CD4-positive, alpha-beta T cell treated with Interferon gamma for 1 hour (primary cell): ENCODE measurements around the gene ARMS2.

Experiments
- DNase-seq: peaks from one replicate; pipeline ENCODE4 v3.0.0-alpha.2; 2020

The ARMS2 gene

DNA sequence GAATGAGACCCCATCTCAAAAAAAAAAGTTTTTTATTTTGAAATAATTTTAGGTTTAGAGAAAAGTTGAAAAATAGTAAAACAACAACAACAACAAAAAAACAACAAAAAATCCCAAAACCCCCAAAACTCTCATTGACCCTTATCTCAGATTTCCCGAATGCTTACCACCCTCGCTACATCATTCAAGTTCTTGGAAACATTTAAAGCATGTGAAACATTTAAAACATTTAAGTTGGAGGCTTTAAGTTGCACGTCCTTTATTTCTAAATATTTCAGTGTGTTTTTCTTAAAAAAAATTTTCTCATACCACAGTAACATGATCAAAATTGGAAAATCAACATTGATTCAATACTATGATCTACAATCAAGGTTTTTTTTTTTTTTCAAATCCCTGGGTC, 382 bp upstream of the ARMS2 start:
- DNase-seq, result no peak

DNA sequence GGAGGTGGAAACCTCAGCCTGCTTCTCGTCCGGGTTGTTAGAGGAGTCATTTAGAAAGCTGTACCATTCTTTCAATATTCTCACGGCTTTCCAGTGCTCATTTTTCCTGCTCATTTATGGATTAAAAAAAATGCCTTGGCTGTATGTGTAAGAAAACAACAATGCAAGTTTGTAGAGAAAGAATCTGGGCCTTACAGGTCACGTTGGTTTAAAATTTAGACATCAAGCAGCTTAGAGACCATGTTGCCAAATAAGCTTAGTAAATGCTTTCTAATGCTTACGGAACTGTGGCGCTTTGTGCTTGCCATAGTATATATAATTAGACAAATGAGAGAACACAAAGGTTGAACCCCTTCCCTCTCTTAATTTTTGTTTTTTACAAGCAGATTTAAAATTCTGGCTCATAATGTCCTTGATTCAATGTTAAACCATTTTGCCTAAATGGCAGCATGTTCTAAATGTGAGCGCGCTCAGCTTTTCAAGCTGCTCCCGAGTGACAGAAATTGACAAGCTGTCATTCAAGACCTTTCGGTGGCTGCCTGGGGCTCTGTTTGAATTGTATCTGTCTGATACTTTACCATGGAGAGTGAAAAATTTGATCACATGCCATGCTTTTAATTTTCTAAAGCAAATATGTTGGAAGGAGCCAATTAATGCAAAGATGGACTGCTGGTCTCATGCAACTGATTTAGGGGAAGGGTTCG, 1.1 kb downstream of the ARMS2 start:
- DNase-seq, result no peak

DNA sequence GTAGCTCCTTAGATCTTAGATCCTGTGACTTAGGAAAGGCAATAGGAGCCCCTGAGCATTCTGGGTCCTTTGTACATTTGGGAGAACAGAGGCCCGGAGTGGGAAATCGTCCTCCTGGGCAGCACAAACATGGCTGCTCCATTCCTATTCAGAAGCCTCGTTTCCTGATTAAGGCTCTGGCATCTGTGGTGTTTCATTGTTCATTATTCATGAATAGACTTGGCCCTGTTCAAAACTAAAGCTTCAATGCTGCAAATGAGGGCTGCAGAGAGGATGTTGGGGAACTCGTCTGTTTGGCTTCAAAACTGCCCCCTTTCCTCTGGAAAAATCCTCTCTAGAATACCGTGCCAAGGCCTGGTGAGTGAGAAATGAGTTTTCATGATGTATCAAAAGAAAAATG, 3.5 kb downstream of the ARMS2 start:
- no peak for DNase-seq

DNA sequence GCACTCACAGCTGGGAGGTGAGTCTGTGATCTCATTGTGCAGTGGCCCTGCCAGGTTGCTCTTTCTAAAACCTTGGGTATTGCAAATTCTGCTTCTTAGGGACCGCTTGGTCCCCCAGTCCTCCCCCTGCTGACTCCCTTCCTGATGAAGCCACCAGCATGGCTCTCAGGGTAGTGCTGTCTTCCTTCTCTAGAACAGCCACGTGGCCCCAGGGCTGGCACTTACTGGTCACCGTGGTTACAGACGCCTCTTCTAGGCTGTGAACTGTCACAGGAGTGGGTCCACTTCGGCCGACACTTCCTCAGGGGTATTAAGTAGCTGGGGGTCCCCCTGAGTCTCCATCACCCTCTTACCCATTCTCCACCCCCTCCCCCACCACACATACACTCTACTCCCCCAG, 4.2 kb downstream of the ARMS2 start:
- DNase-seq, result no peak

DNA sequence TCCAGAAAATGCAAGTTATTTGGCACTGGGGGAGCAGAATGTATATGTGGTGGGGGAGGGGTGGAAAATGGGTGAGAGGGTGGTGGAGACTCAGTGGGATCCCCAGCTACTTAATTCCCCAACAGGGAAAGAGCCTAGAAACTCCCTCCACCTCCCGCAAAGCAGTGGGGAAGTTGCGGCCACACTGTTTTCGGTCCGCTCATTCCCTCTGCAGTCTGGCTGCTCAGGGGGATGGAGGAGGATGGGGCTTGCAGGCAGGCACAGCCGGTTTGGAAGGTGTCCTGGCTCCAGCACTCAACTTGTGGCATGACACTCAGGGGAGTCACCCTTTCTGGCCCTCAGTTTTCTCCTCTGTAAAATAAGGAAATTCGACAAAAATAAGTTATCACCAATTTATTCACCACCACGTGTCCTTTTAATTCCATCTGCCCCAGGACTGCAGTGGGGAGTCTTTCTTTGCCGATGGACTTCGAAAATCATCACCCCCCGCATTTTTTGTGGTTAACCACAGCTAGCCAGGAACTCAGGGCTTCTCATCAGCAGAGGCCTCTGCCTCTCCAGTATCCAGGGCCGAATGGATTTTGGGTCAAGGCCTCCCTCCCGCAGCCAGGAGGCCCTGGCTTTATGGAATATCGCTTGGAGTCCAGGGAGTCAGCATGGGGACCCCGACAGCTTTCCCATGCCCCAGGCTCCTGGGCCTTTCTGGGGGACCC, 5.3 kb downstream of the ARMS2 start:
- DNase-seq, result no peak

DNA sequence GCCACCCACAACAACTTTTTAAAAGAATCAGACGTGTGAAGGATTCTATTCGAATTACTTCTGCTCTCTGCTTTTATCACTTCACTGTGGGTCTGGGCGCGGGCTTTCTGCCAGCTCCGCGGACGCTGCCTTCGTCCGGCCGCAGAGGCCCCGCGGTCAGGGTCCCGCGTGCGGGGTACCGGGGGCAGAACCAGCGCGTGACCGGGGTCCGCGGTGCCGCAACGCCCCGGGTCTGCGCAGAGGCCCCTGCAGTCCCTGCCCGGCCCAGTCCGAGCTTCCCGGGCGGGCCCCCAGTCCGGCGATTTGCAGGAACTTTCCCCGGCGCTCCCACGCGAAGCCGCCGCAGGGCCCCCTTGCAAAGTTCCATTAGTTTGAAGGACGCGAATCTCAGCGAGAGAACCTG, 6.4 kb downstream of the ARMS2 start:
- no peak for DNase-seq

DNA sequence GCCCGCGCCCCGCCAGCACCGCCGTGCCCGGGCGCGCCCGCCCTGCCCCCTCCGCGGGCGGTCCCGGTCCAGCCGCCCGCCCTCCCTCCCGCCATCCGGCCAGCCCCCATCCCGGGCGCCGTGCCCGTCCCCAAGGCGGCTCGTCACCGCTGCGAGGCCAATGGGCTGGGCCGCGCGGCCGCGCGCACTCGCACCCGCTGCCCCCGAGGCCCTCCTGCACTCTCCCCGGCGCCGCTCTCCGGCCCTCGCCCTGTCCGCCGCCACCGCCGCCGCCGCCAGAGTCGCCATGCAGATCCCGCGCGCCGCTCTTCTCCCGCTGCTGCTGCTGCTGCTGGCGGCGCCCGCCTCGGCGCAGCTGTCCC, 6.9 kb downstream of the ARMS2 start, which contains the start of gene HTRA1:
Gene HTRA1, plus strand, starts transcription at position 187 of the 362 bp plus-strand sequence. Its CDS starts 100 bp downstream, at position 287.
- no peak for DNase-seq

DNA sequence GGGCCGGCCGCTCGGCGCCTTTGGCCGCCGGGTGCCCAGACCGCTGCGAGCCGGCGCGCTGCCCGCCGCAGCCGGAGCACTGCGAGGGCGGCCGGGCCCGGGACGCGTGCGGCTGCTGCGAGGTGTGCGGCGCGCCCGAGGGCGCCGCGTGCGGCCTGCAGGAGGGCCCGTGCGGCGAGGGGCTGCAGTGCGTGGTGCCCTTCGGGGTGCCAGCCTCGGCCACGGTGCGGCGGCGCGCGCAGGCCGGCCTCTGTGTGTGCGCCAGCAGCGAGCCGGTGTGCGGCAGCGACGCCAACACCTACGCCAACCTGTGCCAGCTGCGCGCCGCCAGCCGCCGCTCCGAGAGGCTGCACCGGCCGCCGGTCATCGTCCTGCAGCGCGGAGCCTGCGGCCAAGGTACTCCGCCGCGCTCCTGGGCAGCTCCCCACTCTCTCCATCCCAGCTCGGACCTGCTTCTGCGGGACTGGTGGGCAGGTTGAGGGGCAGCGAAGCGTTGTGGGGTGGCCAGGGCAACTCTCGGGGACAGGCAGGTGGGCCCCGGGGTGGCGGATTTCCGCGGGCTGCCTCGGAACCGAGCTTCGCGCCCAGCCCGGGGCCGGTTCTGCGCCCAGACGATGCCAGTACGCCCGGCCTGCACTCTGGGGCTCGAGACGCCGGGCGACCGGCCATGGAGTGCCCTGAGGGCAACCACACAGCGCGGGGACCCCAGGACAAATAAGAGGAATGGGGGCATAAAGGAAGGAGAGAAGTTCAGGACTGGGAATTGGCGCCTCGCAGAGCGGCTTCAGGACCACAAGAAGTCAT, 7.5 kb downstream of the ARMS2 start:
- no peak for DNase-seq

DNA sequence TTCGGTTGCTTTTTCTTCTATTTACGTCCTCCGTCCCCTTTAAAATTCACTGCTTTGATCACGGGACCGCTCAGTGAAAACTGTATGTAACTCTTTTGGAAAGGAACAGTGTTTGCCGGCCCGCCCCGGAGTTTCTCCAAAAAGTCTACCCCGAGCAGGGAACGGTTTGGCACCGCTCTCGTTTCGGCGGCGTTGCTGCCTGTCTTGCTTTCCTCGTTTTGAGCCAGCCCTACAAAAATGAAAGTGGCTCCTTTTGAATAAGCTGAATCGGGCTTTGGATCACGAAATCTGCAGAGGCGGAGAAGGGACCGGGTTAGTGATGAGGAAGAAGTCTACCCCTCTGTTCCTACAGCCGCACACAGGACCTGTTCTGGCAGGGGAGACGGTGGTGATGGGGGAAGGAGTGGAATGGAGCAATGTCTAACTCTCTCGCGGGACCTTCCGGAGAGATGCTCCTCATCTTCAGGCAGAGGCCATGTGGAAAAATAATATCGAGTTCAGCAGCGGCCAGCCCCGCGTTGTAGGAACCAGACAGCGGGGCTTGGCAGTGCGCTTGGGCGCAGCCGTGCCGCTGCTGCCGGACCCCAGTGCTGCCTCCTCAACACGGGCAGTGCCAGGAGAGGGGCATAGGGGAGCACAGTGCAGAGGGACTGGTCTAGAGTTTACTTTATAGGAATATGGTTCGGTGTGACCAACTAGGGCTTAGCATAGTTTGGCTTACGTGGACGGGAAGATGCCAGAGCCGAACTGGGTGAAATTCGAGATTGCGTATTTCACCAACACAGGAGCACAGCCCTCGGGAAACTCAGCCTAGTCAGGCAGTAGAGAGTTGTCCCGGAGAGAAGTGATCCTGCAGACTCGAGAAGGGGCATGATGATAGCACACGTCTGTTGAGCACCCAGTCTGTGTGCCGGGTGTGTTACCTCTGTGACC, 8.3 kb downstream of the ARMS2 start:
- DNase-seq, result no peak

DNA sequence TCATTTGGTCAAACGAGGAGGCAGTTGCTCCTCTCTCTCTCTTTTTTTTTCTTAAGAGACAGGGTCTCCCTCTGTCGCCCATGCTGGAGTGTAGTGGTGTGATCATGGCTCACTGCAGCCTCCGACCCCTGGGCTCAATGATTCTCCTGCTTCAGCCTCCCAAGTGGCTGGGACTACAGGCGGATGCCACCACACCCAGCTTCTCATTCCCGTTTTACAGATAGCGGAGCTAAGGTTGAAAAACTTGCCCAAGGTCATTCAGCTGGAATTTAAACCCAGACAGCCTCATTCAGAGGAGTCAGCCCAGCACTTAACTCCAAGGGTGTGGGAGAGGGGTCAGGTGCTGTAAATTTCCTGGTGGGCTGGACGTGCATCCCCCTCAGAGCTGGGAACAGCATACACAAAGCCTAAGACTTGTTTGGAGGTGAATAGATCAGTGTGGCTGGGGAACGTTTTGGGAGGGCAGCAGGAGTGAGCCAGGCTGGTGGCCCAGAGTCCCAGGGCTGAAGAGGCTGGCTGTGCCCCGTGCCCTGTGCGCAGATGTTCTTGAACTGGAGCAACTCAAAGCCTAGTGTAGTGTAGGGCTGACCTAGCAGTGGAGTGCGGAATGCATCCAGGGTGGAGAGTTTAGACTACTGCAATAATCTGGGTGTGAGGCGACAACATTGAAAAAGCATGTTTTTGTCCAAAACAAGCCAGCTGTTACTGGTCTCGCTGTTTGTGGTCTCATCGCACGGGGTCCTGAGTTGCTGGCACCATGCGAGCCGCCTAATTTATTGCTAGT, 9.2 kb downstream of the ARMS2 start:
- DNase-seq, result no peak

DNA sequence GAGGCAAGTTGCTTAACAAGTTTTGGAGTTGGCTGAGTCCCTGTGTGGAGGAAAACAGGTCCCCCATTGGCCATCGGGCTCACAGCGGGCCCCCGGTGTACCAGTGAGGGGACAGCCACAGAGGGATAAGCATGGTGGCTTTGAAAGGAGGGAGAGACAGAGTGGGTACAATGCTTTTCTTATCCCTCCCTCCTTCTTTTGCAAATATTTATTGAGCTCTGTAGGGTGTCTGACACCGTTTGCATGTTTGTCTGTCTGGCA, 9.7 kb downstream of the ARMS2 start:
- DNase-seq, result no peak

DNA sequence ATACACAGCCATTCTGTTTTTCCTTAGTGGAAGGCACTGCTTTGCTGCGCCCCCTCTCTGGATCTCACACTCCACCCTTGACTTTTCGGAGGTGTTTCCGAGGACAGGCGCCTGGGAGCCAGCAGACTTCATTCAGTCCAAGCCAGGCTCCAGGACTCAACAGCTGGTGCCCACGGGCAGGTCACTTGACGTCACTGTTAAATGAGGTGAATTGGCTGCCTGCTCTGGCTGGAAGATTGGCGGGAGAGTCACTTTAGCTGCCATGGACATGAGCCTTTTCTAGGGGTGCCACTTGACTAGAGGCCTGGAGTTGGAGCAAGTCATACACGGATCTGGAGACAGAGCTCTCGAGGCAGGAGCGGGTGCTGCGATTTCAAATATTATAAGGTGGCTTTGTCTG, 10.1 kb downstream of the ARMS2 start:
- no peak for DNase-seq

DNA sequence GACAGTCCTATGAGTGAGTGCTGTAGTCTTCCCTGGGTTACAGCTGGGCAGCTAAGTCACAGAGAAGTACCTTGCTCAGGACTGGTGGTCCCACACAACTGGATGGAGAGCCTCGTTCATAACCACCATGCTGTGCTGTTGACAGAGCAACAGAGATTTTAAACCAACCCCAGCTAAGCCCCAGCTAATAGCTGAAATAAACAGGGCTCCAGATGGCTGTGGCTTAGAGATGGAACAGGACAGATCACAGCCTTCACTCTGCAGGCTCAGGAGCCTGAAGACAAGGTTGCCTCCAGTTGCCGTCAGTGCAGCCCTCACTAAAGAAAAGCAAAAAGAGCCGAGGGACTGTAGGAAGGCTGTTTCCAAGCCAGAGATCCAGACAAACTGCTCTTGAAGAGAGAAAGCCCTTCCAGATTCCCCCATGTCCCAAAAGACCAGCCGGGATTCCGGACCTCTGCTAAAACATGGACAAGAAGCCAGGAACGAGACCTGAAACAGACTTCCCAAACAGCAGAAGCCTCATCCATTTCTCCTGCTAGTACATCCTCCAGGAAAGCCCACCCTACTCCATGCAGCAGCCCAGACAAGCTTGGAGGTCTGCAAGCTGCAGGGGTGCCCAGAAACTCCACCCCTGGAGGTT, 11.1 kb downstream of the ARMS2 start:
- no peak for DNase-seq

DNA sequence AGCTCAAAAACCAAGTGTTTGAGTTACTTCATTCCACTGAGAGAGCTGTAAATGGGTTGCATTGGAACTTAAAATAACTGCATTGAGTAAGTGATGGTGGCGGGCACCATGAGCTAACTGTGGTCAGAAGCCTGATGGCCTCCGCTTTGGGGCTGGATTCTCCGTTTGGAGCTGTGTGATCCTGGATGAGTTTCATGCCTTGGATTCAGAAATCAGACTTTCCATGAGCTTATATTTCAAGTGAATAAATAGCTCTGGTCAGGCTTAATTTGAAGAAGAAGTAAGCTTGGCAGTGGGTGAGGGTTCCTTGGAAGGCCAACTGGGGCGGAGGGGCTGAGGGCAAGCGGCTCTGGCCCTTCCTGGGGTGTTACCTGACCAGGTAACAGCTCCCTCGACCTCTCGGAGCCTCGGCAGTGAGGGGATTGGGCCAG, 12.5 kb downstream of the ARMS2 start:
- DNase-seq, result no peak

DNA sequence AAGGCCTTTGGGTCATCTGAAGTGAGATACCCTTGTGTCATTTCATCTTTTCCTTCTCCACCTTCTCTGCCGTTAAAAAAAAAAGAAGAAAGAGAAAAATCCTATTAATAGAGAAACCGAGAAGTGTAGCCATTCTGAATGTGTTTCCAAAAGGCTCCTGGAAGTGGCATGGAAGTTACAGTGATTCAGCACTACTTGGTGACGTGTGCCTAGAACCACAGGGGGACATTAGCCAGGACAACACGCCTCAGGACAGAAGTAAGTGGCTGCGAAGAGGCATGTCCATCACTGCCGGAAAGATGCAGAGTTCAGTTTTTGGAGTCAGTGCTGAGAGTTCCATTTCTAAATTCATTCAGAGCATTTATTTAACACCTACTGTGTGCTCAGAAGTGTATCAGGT, 13.2 kb downstream of the ARMS2 start:
- no peak for DNase-seq

DNA sequence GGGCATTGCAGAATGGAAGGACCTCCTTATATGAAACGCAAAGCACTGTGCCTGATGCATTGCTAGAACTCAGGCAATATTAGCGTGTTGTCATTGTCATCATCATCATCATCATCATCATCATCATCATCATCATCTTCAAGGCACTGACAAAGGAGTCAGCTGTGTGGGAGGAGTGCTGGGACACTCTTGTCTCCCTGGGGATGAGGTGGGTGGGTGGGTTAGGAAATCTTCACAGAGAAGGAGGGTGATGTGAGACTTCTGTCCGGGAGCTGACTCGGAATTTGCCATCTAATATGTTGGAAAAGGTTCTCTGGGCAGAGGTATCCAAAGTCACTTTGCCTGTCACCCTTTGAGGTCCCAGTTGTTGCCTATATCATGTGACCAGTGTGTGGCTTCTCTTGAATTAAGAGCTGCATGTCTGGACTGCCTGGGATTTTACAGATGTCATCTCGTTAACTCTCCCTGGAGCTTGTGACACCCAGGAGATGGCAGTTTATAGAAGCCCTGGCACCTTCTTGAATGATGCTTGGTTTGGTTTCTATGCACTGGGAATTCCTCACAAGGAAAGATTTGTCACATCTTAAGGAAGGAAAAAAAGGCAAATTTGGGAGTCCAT, 14.0 kb downstream of the ARMS2 start:
- DNase-seq, result no peak

DNA sequence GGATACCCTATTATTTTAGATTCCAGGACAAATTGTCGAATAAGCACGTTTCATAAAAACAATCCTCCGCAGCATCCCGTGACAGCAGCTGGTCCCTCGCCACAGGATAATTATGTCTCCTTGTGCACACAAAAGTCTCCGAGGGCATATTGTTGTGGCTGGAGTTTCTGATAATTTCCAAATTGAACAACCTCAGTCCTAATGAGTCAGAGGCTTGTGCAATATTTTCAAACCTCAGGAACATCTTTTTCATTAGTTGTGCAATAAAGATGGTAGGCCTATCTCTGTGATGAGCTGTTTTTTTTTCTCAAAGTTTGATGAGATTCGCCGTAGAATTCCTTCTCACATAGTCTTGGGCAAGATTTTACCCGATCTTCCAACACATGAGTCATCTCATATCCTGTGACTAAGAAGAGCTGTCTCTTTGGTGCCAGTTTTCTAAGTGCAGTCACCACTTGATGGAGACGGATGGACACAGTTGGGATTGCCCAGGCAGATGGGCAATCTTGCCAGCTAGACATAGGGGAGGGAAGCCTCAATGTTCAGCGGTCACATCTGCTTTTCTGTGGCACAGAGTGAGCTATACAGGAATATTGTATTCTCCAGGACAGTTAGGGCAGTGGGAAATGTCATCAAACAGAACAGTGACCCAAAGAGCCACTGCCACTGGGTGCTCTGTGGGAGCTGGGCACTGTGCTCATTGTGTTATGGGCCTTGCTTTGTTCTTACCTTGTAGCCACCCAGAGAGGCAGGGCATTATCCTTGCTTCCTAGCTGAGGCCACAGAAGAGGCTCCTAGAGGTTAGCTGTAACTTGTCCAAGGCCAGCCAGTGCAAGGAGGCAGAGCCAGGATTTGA, 14.7 kb downstream of the ARMS2 start:
- peak; percentile 13 for DNase-seq

DNA sequence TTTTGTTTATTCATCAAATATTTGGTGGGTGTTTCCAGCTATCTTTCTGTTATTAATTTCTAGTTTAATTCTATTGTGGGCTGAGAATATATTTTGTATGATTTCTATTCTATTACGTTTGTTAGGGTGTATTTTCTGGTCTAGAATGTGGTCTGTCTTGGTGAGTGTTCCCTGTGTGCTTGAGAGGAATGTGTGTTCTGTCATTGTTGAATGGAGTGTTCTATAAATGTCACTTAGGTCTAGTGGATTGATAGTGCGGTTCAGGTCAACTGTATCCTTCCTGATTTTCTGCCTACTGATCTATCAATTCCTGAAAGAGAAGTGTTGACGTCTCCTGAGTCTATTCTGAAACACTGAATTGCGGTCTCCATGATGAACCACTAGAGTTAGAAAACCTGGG, 15.4 kb downstream of the ARMS2 start:
- no peak for DNase-seq

DNA sequence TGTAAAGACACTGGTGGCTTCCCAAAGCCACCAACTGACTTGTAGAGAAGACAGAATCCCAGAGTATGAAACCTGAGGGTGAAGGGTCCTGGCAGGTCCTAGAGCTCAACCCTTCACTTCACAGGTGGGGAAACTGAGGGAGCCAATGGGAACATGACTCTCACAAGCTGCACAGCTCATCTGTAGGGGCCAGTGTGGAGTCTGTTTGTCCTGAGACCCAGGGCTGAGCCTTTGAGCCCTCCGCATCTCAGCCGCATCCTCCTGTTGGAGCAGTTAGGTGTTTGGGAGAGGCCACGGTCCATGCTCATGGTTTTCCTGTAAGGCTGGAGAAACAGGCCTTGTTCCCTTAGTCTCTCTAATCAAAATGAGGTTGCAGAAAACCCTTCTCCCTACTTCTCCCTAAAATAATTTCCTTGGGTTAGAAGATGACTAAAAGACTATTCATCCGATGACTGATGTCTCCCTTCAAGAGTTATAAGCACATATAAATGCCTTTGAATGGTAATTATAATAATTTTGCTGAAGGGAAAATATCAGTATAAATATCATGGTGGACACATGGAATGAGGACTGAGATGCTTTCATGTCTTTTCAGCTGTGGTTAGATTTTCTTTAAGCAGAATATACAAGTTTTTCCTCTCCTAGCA, 17.2 kb downstream of the ARMS2 start:
- DNase-seq, result no peak

DNA sequence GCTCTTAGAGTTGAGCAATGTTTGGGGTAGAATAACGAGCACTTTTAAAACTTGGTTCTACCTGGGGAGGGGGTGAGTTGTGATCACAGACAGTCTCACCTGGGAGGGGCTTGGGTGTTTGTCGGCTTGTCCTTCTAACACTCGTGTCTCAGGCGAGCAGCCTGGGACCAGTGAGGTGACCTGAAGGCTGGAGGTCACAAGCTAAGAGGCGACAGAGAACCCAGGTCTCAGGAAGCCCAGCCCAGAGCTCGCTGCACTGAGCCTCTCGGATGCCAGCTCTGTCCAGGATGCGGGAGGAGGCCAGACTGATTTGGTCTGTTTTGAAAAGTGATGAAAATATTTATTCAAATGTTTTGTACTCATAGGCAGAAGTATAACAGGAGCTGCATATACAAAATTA, 18.7 kb downstream of the ARMS2 start:
- no peak for DNase-seq
